ENCODE measurements around the gene SPINDOC.

GRCh38 chr11:63875506-63876065 is 62.3 kb downstream of the SPINDOC start:
- no peak for TF ChIP-seq CTCF (IDR thresholded peaks at IDR 0.05)
- no peak for TF ChIP-seq SMC3 (IDR thresholded peaks at IDR 0.05; ENCODE audit: low read depth, low read length)
- no peak for TF ChIP-seq TAF1 (IDR thresholded peaks at IDR 0.05; ENCODE audit: borderline replicate concordance, low read depth, low read length)
- no peak for TF ChIP-seq EP300 (IDR thresholded peaks at IDR 0.05; ENCODE audit: borderline replicate concordance in 1 of 2, low read depth in 1 of 2, low read length in 1 of 2)
